ENCODE measurements around the gene RAB3GAP1.

Gene RAB3GAP1

DNA sequence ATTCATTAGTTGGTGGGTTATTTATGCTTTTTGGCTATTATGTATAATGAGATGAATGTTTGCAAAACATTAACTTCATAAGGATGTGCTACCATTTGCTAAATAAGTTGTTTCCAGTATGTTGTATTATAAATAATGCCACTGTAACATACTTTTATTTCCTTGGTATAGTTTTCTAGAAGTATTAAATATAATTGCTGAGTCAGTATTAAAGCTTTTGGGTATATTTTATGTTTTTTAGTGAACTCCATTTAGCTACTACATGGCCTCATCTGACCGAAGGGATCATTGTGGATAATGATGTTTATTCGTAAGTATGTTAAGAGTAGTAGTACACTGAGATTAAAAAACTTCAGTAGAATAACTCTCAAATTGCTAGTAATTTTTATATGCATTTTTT, 73.8 kb downstream of the RAB3GAP1 start:
- H3K9ac ChIP-seq (ENCODE audit: low read depth, low read length): no peak overlapping the region
- H3K4me3 ChIP-seq (ENCODE audit: low read depth in 1 of 2, low read length in 2 of 2): no peak overlapping the region
- ATAC-seq (ENCODE audit: insufficient read depth, low read depth): no peak
- H3K9me3 ChIP-seq (ENCODE audit: insufficient read depth, low read length, severe bottlenecking): no peaks in the 10 kb centered on the region
- TF ChIP-seq EZH2 (IDR thresholded peaks at IDR 0.05; ENCODE audit: borderline replicate concordance, low read depth, low read length, severe bottlenecking): no peak
- TF ChIP-seq, protein P1, sequence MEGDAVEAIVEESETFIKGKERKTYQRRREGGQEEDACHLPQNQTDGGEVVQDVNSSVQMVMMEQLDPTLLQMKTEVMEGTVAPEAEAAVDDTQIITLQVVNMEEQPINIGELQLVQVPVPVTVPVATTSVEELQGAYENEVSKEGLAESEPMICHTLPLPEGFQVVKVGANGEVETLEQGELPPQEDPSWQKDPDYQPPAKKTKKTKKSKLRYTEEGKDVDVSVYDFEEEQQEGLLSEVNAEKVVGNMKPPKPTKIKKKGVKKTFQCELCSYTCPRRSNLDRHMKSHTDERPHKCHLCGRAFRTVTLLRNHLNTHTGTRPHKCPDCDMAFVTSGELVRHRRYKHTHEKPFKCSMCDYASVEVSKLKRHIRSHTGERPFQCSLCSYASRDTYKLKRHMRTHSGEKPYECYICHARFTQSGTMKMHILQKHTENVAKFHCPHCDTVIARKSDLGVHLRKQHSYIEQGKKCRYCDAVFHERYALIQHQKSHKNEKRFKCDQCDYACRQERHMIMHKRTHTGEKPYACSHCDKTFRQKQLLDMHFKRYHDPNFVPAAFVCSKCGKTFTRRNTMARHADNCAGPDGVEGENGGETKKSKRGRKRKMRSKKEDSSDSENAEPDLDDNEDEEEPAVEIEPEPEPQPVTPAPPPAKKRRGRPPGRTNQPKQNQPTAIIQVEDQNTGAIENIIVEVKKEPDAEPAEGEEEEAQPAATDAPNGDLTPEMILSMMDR (IDR thresholded peaks at IDR 0.05; ENCODE audit: borderline replicate concordance, extremely low read depth, low read length, poor library complexity, severe bottlenecking): no peak
- no peak overlapping the region for H3K27ac ChIP-seq (ENCODE audit: low read length)
- no peak for DNase-seq
- H4K20me1 ChIP-seq (ENCODE audit: insufficient read depth, low read length): no peaks in the 10 kb centered on the region
- H3K79me2 ChIP-seq (ENCODE audit: insufficient read depth, low read length): no peaks in the 10 kb centered on the region
- no peaks in the 10 kb centered on the region for H3K27me3 ChIP-seq (ENCODE audit: insufficient read depth, low read length, poor library complexity)
- H3K4me1 ChIP-seq (ENCODE audit: insufficient read depth, low read length): no peaks in the 10 kb centered on the region
- H3K36me3 ChIP-seq (ENCODE audit: insufficient read depth, low read length): peaks cover 58% of the 10 kb centered on the region
- H2AFZ ChIP-seq (ENCODE audit: low read depth, low read length): no peak overlapping the region
- no peak overlapping the region for H3K4me2 ChIP-seq (ENCODE audit: insufficient read depth, low read length)

DNA sequence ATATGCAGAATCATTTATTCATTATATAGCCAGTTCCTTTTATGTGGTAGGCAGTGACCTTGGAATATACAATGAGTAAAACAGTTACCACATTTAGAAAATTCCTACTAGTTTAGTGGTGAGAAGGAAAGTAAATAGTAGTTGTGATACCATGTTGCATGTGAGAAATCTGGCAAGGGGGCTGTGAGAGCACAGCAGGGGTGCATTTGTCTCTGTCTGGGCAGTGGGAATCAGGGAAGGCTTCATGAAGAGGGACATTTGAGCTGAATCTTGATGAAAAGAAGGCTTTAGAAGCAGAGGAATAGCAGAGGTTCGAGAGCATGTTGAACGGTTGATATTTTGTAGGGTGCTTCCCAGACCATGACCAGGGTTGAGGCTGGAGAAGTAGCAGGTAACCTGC, 78.7 kb downstream of the RAB3GAP1 start:
- H3K9ac ChIP-seq (ENCODE audit: low read depth, low read length): no peak overlapping the region
- no peak overlapping the region for H2AFZ ChIP-seq (ENCODE audit: low read depth, low read length)
- H3K4me2 ChIP-seq (ENCODE audit: insufficient read depth, low read length): no peak overlapping the region
- H3K36me3 ChIP-seq (ENCODE audit: insufficient read depth, low read length): peaks cover 75% of the 10 kb centered on the region
- no peaks in the 10 kb centered on the region for H3K27me3 ChIP-seq (ENCODE audit: insufficient read depth, low read length, poor library complexity)
- ATAC-seq (ENCODE audit: insufficient read depth, low read depth) (no peak), DNase-seq (no peak)
- no peaks in the 10 kb centered on the region for H4K20me1 ChIP-seq (ENCODE audit: insufficient read depth, low read length)
- no peak overlapping the region for H3K4me3 ChIP-seq (ENCODE audit: low read depth in 1 of 2, low read length in 2 of 2)
- no peaks in the 10 kb centered on the region for H3K9me3 ChIP-seq (ENCODE audit: insufficient read depth, low read length, severe bottlenecking)
- no peak overlapping the region for H3K27ac ChIP-seq (ENCODE audit: low read length)
- no peaks in the 10 kb centered on the region for H3K4me1 ChIP-seq (ENCODE audit: insufficient read depth, low read length)
- TF ChIP-seq, protein P1 (IDR thresholded peaks at IDR 0.05; ENCODE audit: borderline replicate concordance, extremely low read depth, low read length, poor library complexity, severe bottlenecking): no peak
- no peak for TF ChIP-seq EZH2 (IDR thresholded peaks at IDR 0.05; ENCODE audit: borderline replicate concordance, low read depth, low read length, severe bottlenecking)
- H3K79me2 ChIP-seq (ENCODE audit: insufficient read depth, low read length): no peaks in the 10 kb centered on the region

DNA sequence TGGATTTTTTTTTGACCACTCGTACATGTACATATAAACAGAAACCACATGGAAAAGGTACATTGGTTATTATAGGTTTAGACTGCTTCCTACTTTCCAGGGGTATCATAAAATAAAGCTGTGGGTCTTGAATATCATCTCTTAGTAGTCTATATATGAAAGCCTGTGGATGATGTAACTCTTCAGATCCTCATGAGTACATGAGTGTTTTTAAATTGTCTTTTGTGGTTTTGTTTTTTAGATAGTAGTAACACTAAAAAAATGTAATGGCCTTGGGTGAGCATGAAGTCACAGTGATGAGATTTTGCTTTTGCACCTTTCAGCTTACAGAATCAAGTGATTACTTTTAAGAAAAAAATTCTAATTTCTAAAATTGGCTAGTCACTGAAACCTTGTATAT, 80.2 kb downstream of the RAB3GAP1 start:
- no peaks in the 10 kb centered on the region for H3K79me2 ChIP-seq (ENCODE audit: insufficient read depth, low read length)
- no peak overlapping the region for H2AFZ ChIP-seq (ENCODE audit: low read depth, low read length)
- no peak overlapping the region for H3K9ac ChIP-seq (ENCODE audit: low read depth, low read length)
- ATAC-seq (ENCODE audit: insufficient read depth, low read depth): no peak
- DNase-seq: no peak
- no peak overlapping the region for H3K4me2 ChIP-seq (ENCODE audit: insufficient read depth, low read length)
- peaks cover 78% of the 10 kb centered on the region for H3K36me3 ChIP-seq (ENCODE audit: insufficient read depth, low read length)
- no peak overlapping the region for H3K4me3 ChIP-seq (ENCODE audit: low read depth in 1 of 2, low read length in 2 of 2)
- H3K4me1 ChIP-seq (ENCODE audit: insufficient read depth, low read length): no peaks in the 10 kb centered on the region
- H3K27me3 ChIP-seq (ENCODE audit: insufficient read depth, low read length, poor library complexity): no peaks in the 10 kb centered on the region
- H3K9me3 ChIP-seq (ENCODE audit: insufficient read depth, low read length, severe bottlenecking): no peaks in the 10 kb centered on the region
- no peak for TF ChIP-seq EZH2 (IDR thresholded peaks at IDR 0.05; ENCODE audit: borderline replicate concordance, low read depth, low read length, severe bottlenecking)
- TF ChIP-seq, protein P1 (IDR thresholded peaks at IDR 0.05; ENCODE audit: borderline replicate concordance, extremely low read depth, low read length, poor library complexity, severe bottlenecking): no peak
- no peak overlapping the region for H3K27ac ChIP-seq (ENCODE audit: low read length)
- H4K20me1 ChIP-seq (ENCODE audit: insufficient read depth, low read length): no peaks in the 10 kb centered on the region

DNA sequence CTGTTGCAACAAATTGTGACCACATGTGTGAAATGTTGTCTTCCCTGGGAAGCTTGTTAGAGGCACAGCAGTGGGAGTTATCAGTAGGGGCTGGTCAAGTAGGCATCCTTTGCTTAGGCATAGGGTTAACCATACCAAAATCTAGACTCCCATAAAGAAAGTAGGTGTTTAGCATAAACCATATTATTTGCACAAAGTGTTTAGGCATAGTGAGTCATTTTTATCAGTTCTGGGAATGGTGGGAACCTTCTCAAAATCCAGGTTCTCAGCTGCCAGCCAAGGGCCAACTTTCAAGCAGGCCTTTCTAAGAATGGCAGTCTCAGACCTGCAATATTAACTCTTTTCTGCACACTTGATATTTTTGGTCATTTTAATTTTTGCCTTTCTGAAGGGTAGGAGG, 88.5 kb downstream of the RAB3GAP1 start:
- H3K27me3 ChIP-seq (ENCODE audit: insufficient read depth, low read length, poor library complexity): no peaks in the 10 kb centered on the region
- no peak overlapping the region for H3K4me3 ChIP-seq (ENCODE audit: low read depth in 1 of 2, low read length in 2 of 2)
- DNase-seq: no peak
- no peak overlapping the region for H3K4me2 ChIP-seq (ENCODE audit: insufficient read depth, low read length)
- no peak for TF ChIP-seq EZH2 (IDR thresholded peaks at IDR 0.05; ENCODE audit: borderline replicate concordance, low read depth, low read length, severe bottlenecking)
- TF ChIP-seq, protein P1 (IDR thresholded peaks at IDR 0.05; ENCODE audit: borderline replicate concordance, extremely low read depth, low read length, poor library complexity, severe bottlenecking): no peak
- H2AFZ ChIP-seq (ENCODE audit: low read depth, low read length): no peak overlapping the region
- peaks cover 25% of the 10 kb centered on the region for H3K9me3 ChIP-seq (ENCODE audit: insufficient read depth, low read length, severe bottlenecking)
- no peaks in the 10 kb centered on the region for H3K4me1 ChIP-seq (ENCODE audit: insufficient read depth, low read length)
- no peaks in the 10 kb centered on the region for H4K20me1 ChIP-seq (ENCODE audit: insufficient read depth, low read length)
- H3K36me3 ChIP-seq (ENCODE audit: insufficient read depth, low read length): peaks cover 69% of the 10 kb centered on the region
- H3K79me2 ChIP-seq (ENCODE audit: insufficient read depth, low read length): no peaks in the 10 kb centered on the region
- ATAC-seq (ENCODE audit: insufficient read depth, low read depth): no peak
- H3K27ac ChIP-seq (ENCODE audit: low read length): no peak overlapping the region
- no peak overlapping the region for H3K9ac ChIP-seq (ENCODE audit: low read depth, low read length)

All from DND-41 (cell line).